Neural cell (in vitro differentiated cells): ENCODE measurements around the gene CCDC86.

Experiments used
- EP300 ChIP-seq: fragments of 450-650 bp; conservative IDR thresholded peaks from 2 replicates; pipeline ENCODE4 v1.6.1; 2014; ENCODE audit warnings: antibody characterized with exemption, mild to moderate bottlenecking, moderate library complexity; ENCODE audit not compliant: poor library complexity, severe bottlenecking
- EZH2 ChIP-seq: fragments of 200-600, 300-800 bp; shearing (Covaris generic), sonication (generic); IDR thresholded peaks from 2 replicates; pipeline ENCODE4 v1.6.1; 2014; ENCODE audit warnings: antibody characterized with exemption, low read length, borderline replicate concordance, mild to moderate bottlenecking; ENCODE audit not compliant: insufficient read depth, poor library complexity, severe bottlenecking
- MXI1 ChIP-seq: fragments of 450-650 bp; conservative IDR thresholded peaks from 2 replicates; pipeline ENCODE4 v1.6.1; 2014; ENCODE audit warnings: antibody characterized with exemption, mild to moderate bottlenecking; ENCODE audit not compliant: poor library complexity, severe bottlenecking
- POLR2AphosphoS5 ChIP-seq: IDR thresholded peaks from 2 replicates; pipeline ENCODE4 v1.6.1; 2012
- TAF1 ChIP-seq: IDR thresholded peaks from 2 replicates; pipeline ENCODE4 v1.6.1; 2012; ENCODE audit warnings: low read depth
- TF ChIP-seq, protein P1 (sequence below): fragments of 450-650 bp; IDR thresholded peaks from 2 replicates; pipeline ENCODE4 v1.5.1; 2014; ENCODE audit warnings: antibody characterized with exemption, mild to moderate bottlenecking, moderate library complexity; ENCODE audit not compliant: poor library complexity, severe bottlenecking

DNA sequence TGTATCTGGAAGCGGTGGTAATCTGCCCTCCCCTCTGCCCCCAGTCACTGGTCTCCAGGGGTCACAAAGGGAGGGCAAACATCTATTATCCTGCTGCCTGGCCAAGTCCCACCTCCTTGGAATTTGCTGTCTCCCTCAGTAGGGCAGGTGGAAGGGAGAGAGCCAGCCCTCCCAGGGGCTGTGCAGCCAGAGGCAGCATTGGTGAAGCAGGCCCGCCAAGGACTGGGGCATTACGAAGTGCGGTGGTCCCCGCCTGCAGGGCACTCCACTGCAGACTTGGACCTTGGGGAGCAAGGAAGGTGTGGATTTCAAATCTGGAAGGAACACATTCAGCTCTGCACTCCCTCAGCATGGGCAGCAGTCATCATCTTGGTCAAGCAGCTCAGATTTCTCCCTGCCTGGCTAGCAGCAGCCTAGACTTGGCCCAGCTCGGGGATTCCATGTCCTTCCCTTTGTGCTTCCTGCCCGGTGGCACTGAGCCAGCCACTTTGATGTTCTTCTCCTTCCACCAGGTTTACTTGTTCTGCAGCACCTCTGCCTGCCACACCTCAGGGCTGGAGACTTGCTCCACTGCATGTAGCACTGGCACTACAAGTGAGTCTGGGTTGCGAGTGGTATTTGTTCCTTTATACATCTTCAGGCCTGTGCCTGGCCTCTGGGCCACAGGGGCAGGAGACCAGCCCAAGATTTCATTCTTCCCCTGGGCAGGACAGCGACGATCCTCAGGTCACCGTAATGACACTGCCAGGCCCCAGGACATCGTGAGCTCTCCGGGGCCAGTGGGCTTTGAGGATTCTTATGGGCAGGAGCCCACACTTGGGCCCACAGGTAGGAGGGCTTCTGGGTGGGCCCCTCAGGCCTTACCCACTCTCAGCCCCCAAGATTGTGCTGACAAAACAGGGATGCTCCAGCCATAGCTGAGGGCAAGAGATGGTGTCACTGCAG, 32.8 kb downstream of the CCDC86 start:
- TF ChIP-seq POLR2AphosphoS5: no peak
- TF ChIP-seq, protein P1, sequence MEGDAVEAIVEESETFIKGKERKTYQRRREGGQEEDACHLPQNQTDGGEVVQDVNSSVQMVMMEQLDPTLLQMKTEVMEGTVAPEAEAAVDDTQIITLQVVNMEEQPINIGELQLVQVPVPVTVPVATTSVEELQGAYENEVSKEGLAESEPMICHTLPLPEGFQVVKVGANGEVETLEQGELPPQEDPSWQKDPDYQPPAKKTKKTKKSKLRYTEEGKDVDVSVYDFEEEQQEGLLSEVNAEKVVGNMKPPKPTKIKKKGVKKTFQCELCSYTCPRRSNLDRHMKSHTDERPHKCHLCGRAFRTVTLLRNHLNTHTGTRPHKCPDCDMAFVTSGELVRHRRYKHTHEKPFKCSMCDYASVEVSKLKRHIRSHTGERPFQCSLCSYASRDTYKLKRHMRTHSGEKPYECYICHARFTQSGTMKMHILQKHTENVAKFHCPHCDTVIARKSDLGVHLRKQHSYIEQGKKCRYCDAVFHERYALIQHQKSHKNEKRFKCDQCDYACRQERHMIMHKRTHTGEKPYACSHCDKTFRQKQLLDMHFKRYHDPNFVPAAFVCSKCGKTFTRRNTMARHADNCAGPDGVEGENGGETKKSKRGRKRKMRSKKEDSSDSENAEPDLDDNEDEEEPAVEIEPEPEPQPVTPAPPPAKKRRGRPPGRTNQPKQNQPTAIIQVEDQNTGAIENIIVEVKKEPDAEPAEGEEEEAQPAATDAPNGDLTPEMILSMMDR: no peak
- TF ChIP-seq EP300: no peak
- no peak for TF ChIP-seq TAF1
- no peak for TF ChIP-seq EZH2
- TF ChIP-seq MXI1: no peak
